ENCODE measurements around the gene TRAPPC5. TPM values are rescaled to one million over a fixed set of nuclear protein-coding genes. Genes with fewer than 3 reads are reported as not detected.

The TRAPPC5 gene
- 514 TPM for polyA plus RNA-seq (2012; ENCODE audit: insufficient read depth, insufficient read length, low read depth)

- peak; percentile 92 for DNase-seq
- H3K36me3 ChIP-seq: peaks cover 11% of the 10 kb centered on the region
- peaks cover 33% of the 10 kb centered on the region for H3K27me3 ChIP-seq
- peak; percentile 53 for TF ChIP-seq CTCF (IDR thresholded peaks at IDR 0.05; ENCODE audit: low read depth, low read length)
- no peaks in the 10 kb centered on the region for H3K9me3 ChIP-seq
- no peaks in the 10 kb centered on the region for H3K4me1 ChIP-seq
- H3K4me3 ChIP-seq (ENCODE audit: low read depth, low read length): peak within 1 kb of the TSS; percentile 90
Observed at GRCh38 chr19:7680606-7681339, at the start of gene TRAPPC5. Gene TRAPPC5 (plus strand): TSS chr19:7680833. CDS start chr19:7682254, 1,421 bp downstream.

GRCh38 chr19:7631577-7631976, 49.1 kb upstream of the TRAPPC5 start:
- no peak for TF ChIP-seq CTCF (IDR thresholded peaks at IDR 0.05; ENCODE audit: low read depth, low read length)
- H3K4me1 ChIP-seq: no peaks in the 10 kb centered on the region; the same call in 1 of the 2 replicates
- DNase-seq: no peak

GRCh38 chr19:7632340-7633203, 48.1 kb upstream of the TRAPPC5 start:
- Histone ChIP-seq H3K4me1 (no peaks in the 10 kb centered on the region; the same call in 1 of the 2 replicates), H3K27me3 (peaks cover 32% of the 10 kb centered on the region)
- TF ChIP-seq CTCF (IDR thresholded peaks at IDR 0.05; ENCODE audit: low read depth, low read length): no peak

More at GRCh38 chr19:7631577-7631976, 49.1 kb upstream of the TRAPPC5 start:
- peaks cover 7% of the 10 kb centered on the region for H3K36me3 ChIP-seq
- no peaks in the 10 kb centered on the region for H3K9me3 ChIP-seq
- H3K27me3 ChIP-seq: peaks cover 22% of the 10 kb centered on the region
- H3K4me3 ChIP-seq (ENCODE audit: low read depth, low read length): no peak overlapping the region

GRCh38 chr19:7633698-7634097, 46.9 kb upstream of the TRAPPC5 start, which contains the start of gene PCP2:
Gene PCP2 (minus strand): TSS chr19:7633719. CDS start chr19:7633457, 262 bp downstream.
- no peaks in the 10 kb centered on the region for H3K9me3 ChIP-seq
- no peak within 1 kb of the TSS for H3K4me3 ChIP-seq (ENCODE audit: low read depth, low read length)
- no peak for TF ChIP-seq CTCF (IDR thresholded peaks at IDR 0.05; ENCODE audit: low read depth, low read length)
- no peak for DNase-seq
- H3K27me3 ChIP-seq: peaks cover 40% of the 10 kb centered on the region
- H3K36me3 ChIP-seq: no peaks in the 10 kb centered on the region; the same call in 1 of the 2 replicates
- H3K4me1 ChIP-seq: no peaks in the 10 kb centered on the region

More at GRCh38 chr19:7632340-7633203, 48.1 kb upstream of the TRAPPC5 start:
- no peak for DNase-seq
- H3K9me3 ChIP-seq: no peaks in the 10 kb centered on the region
- H3K4me3 ChIP-seq (ENCODE audit: low read depth, low read length): no peak overlapping the region
- H3K36me3 ChIP-seq: no peaks in the 10 kb centered on the region; the same call in 1 of the 2 replicates

GRCh38 chr19:7635670-7636069, 45.0 kb upstream of the TRAPPC5 start:
- Histone ChIP-seq H3K4me1 (no peaks in the 10 kb centered on the region), H3K36me3 (no peaks in the 10 kb centered on the region; the same call in 1 of the 2 replicates), H3K9me3 (no peaks in the 10 kb centered on the region), H3K27me3 (peaks cover 44% of the 10 kb centered on the region), H3K4me3 (ENCODE audit: low read depth, low read length) (no peak overlapping the region)
- DNase-seq: no peak
- TF ChIP-seq CTCF (IDR thresholded peaks at IDR 0.05; ENCODE audit: low read depth, low read length): no peak
